Middle frontal gyrus (tissue), 1 donor: Measurements from ENCODE around the gene CHCHD3.
"Not testable (repeated sequence)": the region's sequence is repeated elsewhere in the genome, so short reads cannot be mapped to it uniquely, and the experiment has no call there.

Experiments used
- DNase-seq: peaks from one replicate; pipeline ENCODE4 v3.0.0-alpha.2; 2015; ENCODE audit warnings: low spot score; ENCODE audit errors: extremely low spot score

CHCHD3 gene

DNA sequence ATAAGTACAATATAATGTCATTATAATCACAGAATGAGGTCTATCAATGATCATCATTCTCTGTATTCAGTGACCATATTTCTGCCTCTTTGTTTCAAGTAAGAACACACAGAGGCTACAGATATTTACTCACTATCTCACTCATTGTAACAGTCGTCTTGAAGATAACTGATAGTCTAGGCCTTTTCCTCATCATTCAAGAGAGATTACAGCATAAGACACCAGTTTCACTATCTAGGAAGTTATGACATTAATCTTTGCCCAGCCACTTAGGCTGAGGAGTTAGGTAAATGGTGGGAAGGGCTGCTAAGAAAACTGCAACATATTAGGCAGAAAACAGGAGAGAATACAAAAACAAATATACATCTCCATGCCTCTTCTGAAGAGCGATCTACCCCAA is 125.3 kb downstream of the CHCHD3 start:
- no peak for DNase-seq

DNA sequence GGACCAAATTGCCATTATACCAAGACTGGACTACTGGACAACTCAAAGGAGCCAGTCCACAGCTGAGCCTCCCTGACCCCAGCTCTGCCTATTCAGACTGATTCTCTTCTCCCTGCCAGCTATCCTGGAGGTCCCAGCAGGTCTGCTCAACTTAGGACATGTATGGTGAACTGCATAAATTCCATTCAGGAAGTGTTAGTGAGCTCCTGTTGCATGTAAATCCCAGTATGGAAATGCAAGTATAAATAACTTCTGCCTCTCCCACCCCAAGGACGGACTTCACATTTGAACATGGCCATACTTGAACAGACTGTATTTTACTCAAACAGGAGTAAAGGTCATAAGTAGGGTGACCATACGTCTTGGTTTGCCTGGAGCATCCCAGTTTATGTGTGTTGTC is 128.4 kb downstream of the CHCHD3 start:
- no peak for DNase-seq

DNA sequence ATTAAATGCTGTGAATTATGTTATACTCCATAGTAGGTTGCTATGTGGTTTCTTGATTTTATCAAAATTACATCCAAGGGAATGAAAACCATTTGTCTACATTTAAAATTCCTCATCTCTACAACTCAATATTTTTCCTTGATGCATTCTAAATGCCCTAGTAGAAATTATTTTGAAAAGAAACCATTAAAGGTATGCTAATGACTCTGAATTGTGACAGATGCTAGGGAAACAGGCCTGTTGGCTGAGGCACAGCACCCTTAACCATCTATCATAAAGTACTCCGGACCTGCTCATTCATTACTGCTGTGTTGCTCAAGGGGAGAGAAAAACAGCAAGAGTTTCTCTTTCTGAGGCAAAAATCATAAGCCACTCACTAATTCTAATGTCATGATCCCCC is 131.2 kb downstream of the CHCHD3 start:
- DNase-seq, result no peak

DNA sequence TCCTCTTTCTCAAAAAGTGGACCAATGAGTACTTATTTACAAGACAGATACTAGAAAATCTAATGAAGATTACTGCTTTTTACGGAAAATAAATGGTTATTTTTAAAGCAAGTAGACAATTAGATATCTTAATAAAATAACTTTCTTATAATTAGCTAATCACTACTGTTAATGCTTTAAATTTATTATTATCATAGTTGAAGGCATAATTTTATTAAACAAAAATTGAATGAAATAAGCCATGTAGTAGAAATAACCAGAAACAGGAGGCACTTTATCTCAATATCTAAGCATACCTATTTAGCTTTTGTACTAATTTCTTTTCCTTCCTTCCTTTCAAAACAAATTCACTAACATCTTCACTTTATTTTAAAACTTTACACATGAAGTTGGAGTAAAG is 134.9 kb downstream of the CHCHD3 start:
- no peak for DNase-seq

DNA sequence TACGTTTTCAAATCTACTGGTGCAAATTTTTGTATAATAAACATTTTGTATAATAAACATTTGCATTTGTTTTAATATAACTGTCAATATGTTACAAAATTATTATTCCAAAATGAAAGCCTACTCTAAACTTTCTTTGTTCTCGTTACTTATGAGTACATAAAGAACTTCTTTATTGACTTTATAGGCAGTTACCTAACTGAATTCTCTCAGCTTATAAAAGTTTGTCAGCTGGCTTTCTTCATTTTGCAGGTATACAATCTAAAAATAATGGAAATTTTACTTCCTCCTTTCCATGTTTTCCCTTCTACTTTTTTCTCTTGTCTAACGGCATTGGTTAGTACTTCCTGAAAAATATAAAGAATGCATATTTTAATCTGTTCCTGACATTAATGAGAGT is 137.1 kb downstream of the CHCHD3 start:
- DNase-seq, result no peak

DNA sequence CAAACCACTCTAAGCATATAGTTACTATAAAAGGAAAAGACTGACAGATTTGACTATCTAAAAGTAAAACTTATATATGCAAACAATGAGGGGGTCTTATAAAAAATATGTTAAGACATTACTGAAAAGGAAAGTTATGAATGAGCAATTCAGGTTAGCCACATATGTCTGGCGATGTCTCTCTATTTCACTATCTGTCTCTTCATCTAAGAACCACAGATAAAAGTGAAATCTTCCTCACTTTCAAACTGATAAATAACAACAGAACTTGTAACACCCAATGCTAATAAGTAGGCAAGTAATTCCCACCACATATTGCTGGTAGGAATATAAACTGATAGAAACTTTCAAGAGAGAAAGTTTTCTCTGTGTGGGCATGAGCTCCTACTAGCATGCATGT is 138.2 kb downstream of the CHCHD3 start:
- DNase-seq, result no peak

DNA sequence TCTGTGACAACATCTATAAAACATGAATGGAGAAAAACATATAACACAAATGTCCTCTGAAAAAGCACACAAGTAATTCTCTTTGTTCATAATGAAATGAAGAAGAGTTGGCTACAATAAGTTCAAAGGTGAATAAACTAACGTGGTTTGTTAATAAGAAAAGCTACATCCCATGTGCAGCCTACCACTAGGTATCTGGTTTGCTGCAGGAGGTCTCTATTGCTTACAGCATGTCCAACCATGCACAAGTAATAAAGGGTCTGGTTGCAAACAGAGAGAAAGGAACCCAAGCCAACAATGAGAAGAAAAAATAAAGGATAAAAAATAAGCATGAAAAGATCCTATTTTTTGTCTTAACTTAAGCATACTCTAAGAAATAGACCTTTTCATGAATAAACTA is 139.2 kb downstream of the CHCHD3 start:
- no peak for DNase-seq

DNA sequence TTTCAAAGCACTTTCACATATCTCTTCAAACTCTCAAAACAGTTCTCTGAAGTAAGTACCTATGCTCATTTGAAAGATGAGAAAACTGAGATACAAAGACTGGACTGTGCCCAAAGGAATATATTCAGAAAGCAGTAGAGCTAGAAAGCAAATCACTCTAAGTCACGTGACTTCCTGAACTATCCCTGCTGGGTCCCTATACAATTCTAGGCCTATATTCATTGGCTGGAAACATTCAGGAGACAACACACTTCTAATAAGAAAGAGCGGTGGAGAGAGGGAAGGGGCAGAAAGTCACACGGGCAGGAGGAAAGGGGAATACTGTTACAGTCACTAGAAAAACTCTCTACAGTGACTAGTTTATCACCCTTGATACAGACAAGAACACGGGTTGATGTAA is 140.0 kb downstream of the CHCHD3 start:
- no peak for DNase-seq

DNA sequence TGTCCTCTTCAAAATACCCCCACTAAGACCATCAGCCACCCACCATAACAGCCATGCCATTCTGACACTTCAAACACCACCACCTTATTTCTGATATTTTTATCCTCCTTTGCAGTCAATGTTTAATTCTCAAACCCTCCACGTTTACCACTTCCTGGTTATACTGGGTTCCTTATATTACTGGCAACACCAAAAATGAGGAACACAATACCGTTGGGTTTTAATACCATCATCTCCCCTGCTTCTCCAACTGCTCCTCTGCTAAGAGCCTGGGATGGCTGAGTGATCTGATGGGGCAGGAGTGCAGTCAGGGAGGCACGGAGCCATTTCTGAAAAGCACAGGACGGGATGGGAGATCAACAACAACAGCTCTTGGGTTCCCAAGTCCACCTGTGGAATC is 140.5 kb downstream of the CHCHD3 start:
- no peak for DNase-seq

DNA sequence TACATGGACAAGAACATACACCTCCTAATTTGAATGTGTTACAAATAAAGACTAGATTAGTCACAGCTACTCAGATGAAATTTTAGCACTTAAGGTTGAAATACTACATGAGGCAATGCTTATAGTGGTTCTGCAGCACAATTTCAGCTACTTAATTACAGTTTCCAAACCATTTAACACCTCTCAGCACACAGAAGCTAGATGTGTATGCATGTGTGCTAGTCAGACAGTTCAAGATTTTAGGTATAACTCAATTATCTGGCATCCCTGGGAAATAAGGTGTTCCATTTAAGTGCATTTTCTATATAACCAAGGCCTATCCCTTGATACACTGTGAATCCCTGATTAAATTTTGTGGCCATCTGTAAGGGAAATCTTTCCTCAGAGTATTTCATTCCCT is 141.8 kb downstream of the CHCHD3 start:
- DNase-seq, result no peak

DNA sequence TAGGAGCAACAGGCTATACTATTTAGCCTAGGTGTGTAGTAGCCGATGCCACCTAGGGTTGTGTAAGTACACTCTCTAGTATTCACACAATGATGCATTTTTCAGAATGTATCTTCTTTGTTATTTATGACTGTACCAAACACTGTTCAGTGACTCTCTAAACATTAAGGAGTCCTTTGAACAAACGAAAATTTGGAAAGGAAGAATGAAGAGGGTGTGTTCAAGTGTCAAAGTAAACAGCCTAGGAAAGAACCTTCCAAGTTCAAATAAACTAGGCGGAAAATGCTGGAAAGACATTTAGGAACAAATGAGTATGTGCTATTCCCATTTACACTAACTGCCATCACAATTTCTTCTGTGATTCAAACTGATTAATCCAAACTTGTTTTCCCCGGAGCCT is 142.4 kb downstream of the CHCHD3 start:
- no peak for DNase-seq

DNA sequence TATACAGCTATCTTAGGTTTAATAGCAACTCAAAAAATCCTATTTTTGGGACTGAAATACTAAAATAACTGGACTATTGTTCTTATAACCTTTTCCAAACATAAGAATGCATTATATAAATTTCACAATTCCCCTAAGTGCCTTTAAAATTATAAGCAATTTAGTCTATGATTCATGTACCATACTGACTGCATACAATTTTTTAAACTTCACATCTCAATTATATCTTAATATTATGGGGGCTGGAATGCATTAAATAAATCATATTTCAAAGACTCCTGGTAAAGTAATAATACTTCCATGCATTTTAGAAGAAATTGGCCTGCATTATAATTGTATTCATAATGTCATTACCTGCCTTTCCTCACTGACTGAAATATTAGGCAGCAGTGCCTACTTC is 144.6 kb downstream of the CHCHD3 start:
- DNase-seq, result no peak

DNA sequence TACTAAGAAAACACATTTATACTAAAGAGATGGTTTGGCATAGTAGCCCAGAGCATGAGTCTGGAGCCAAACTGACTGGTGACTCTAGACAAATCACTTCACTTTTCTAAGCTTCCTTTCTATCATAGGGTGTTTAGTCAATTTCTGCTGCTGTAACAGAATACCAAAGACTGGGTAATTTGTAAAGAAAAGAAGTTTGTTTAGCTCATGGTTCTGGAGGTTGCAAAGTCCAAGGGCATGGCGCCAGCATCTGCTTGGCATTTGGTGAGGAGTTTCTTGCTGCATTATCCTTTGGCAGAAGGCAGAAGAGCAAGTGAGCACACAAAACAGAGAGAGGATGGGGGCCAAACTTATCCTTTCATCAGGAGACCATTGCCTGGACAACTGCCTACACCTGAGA is 146.3 kb downstream of the CHCHD3 start:
- no peak for DNase-seq

DNA sequence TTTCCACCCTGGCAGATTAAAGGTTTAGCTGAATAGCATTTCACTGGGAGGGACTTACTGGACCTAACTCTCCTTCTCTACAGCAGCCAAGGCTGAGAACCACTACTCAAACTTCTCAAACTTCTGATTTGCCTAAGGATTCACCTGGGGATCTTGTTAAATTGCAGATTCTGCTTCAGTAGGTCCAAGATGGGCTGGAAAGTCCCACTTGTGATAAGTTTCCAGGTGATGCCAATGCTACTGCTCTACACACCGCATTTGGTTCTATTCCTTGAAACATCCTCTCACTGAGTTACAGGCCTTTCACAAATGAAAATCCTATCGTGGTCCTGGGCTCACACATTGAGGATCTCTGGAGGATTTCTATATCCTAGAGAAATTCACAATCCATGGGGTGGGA is 147.9 kb downstream of the CHCHD3 start:
- DNase-seq, result no peak

DNA sequence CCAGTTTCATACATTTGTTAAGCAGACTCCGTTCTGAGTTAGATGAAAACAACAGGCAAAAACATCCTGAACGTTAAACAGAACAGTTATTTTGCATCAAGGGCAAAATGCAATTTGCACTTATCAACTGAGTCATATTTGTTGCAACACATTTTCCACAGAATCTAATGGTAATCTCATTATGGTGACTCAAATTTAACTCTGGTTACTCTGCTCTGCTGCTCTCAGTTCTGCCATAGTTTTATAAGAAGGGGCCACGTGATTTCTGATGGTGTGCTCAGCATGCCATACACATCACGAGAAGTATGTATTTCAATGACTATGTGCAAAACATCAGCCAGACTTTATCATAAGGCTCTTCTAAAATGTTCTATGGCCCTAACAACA is 148.8 kb downstream of the CHCHD3 start:
- no peak for DNase-seq

DNA sequence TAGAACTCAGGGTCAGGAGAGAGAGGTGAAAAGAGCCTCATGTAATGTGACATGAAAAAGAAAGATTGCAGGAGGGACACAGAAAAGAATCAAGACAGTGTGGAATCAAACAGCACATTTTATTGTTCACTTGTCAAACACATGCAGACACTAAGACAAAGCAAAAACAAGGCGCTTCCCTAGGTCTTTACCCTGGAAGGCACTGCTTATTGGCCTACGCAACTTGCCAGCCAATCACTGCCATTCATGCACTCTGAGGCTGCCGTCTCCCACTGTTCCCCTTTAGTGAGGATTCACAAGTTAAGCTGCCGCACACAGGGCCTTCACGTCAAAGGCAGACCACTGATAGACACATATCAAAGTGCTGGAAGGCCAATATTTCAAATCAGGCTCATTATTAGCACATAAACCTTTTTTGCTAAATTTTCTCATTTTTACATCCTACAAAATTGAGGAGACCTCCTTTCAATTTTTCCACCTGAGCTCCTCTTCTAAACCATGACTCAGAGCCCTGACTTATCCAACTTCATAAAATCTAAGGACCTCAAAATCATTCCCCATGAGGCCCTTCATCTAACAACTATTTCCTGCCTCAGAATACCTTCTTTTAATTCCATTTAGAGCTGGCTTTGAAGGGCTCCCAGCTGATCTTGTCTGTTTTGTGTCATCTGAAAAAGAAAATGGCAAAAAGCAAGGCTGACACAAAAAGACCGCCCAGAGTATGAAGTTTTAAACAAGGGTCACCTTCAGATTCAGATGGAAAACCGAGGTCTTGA is 149.4 kb downstream of the CHCHD3 start:
- no peak for DNase-seq

DNA sequence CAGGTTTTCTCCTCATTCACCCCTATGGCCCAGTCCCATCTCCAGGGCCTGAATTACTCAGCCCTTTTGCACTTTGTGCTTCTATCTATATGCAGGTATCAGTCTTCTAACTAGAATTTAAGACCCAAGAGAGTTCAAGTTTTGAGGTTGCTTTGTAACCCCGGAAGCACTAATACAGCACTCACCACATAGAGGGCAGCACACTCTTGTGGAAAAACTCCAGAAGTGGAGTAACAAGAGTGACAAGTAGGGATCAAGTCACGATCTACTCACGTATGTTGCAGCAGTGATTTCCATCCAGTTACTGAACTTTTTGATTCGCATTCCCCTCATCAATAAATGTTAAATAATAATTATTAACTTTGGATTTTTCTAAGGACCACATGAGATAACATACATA is 151.0 kb downstream of the CHCHD3 start:
- no peak for DNase-seq

DNA sequence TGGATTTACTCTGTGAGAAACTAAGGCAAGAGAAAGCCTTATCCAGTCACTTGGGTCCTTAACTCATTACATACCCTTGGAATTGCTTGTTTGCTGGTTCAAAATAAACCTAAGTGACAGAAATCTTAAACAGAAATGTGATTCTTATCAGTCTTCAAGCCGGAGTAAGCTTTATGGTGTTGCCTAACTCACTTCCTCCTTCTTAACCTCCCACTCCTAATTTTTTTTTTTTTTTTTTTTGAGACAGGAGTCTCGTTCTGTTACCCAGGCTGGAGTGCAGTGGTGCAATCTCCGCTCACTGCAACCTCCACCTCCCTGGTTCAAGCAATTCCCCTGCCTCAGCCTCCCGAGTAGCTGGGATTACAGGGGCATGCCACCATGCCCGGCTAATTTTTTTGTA is 151.9 kb downstream of the CHCHD3 start:
- not testable (repeated sequence) for DNase-seq

DNA sequence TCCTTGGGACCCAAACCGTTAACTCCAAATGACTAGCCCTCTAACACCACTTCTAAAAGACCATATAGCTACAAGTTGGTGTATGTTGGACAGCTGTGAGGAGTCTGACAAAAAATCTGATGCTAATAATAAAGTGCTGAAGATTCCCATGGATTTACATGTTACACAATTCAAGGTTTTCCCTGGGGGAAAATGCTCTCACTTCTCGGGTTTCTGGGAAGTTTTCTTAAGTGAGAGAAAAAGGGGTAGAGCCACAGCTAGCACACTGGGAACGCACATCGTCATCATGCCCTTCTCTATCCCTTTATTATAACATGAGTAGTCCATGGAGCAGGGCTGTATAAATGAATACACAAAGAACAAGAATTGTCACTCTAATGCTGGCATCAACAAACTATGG is 162.1 kb downstream of the CHCHD3 start:
- DNase-seq, result no peak

DNA sequence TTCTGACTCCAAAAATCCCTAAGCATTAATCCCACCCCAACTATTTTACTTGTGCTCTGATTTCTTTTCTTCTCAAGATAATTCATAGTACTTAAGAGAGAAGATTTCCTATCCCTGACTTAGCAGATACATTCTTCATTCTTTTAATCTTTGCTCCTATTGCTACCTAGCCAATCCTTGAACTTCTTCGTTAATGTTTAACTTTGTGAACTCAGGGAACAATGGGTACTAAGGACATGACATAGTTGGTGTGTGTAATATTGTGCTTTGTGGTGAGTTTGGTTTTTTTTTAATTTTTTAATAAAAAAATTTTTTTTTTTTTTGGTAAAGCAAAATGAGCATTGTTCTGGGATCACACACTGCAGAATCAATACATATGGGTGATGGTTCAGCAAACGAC is 166.2 kb downstream of the CHCHD3 start:
- no peak for DNase-seq

DNA sequence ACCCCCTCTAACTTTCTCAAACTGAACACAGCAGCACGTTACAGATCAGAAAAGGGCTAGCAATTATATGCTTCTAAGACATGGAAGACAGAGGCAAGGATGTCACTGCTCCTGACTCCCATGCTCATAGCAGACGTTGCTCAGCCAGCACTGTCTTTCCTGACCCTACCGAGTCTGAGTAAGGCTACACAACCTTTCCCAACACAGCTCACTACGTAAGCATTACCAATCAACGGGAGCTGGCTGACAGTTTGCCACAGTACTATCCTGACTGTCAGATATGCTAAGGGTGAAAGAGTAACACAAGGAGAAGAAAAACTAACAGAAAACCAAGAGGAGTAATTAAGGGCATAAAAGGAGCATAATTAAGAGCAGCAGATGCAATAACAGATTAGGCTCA is 171.2 kb downstream of the CHCHD3 start:
- DNase-seq, result no peak

DNA sequence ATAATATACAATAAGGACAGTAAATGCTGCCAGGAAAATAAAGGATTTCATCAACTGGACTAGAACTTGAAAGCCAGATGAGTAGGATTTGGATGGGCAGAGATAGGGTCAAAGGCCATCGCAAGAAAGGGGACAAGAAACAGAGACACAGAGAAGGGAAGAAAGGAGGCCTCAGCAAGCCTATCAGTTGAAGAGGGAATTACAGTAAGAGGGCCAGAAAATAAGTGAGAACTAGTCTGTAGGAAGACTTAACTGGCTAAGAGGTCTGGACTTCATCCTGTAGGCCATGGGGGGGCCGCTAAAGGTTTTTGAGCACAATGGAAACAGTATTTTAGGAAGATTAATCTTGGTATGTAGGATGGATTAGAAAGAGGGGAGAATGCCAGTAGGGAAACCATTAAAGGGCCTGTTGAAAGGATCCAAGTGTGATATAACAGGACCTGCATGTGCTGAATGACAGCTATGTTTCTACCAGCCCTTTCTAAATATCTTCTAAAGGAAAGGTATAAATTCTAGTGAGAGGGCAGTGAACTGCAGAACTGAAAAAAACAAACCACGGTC is 174.4 kb downstream of the CHCHD3 start:
- no peak for DNase-seq

DNA sequence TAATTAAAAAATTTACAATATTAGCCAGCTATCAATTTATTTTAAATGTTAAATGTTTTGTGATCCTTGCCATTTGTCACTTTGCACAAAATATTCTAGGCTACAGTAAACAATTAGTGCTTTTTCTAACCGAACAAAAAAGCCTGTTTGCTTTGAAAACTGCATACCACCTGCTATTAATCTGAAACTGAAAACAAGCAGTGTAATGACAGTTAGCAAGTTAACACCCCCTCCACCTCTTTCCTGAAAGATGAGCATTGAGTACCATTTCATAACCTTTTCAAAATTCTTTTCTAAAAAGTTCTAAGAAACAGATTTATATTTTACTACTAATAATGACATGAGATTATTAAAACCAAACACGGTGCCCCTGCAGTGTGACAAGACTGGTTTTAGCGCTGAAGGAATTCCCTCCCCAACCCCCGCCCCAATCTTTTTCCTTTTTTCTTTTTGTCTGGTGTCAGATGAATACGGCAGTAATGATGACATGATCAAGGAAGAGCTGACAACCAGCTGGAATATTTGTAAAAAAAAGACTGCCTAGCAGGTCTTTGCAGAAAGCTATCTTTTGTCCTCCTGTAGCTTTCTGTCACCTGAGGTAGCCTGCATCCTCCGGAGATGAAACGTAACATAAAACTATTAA is 175.6 kb downstream of the CHCHD3 start:
- DNase-seq, result no peak
